Measurements from ENCODE around the gene DSTN. TPM values are rescaled to one million over a fixed set of nuclear protein-coding genes. Genes with fewer than 3 reads are reported as not detected.

DSTN gene
- total and polyA plus RNA-seq, 12 donors = 261 to 802 (median 546) TPM

DNA sequence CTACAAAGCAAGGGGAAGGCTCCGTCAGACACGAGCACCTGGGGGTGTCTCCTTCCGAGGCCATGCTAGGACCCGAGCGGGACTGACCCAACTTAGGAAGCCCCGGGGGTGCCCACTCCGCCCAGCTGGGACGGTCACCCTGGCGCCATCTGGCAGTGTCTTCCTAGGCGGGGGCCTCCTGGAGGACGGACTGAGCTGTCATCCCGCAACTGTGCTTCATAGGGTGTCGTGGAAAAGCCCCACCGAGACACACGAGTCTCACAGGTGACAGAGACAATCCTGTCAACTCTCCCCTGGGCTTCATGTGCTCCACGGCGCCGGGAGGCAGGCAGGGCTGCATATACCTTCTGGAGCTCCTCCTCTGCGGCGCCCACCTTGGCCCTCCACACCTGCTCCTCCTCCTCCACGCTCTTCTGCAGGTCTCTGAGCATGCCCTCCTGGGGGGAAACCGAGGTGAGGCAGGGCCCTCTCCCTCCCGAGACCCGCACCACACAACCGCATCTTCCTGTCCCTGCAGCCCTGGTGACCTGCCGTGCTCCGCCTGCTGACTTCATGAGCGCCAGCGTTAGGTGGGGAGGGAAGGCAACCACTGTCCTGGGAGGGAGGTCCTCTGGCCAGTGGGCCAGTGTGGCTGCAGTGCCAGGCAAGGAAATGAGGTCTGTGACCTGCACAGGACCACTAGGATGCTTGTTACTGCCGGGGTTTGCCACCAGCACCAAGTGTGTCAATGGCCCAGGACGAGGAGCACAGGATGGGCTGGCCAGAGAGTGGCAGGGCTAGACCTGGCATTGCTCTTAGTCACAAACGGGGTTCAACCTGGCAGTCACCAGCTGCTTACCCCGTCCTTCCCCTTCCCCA lies 50.7 kb downstream of the DSTN start:
- no peaks in the 10 kb centered on the region for H3K9me3 ChIP-seq
- no peaks in the 10 kb centered on the region for H3K27me3 ChIP-seq
- no peak for DNase-seq
- intact Hi-C loops (cut with DNase I) = no loop called here
- peaks cover 0 to 100% (median 39%) of the 10 kb centered on the region in 9 donors for H3K36me3 ChIP-seq
- 89 to 92% methylated on average over 33 of the region's 33 CpGs for WGBS, 2 donors
- no peak for ATAC-seq
- H3K4me1 ChIP-seq = peaks cover 1 to 20% (median 8%) of the 10 kb centered on the region in 9 donors
- TF ChIP-seq, protein P1, sequence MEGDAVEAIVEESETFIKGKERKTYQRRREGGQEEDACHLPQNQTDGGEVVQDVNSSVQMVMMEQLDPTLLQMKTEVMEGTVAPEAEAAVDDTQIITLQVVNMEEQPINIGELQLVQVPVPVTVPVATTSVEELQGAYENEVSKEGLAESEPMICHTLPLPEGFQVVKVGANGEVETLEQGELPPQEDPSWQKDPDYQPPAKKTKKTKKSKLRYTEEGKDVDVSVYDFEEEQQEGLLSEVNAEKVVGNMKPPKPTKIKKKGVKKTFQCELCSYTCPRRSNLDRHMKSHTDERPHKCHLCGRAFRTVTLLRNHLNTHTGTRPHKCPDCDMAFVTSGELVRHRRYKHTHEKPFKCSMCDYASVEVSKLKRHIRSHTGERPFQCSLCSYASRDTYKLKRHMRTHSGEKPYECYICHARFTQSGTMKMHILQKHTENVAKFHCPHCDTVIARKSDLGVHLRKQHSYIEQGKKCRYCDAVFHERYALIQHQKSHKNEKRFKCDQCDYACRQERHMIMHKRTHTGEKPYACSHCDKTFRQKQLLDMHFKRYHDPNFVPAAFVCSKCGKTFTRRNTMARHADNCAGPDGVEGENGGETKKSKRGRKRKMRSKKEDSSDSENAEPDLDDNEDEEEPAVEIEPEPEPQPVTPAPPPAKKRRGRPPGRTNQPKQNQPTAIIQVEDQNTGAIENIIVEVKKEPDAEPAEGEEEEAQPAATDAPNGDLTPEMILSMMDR (IDR thresholded peaks at IDR 0.05) = no peak
- no peak overlapping the region for H3K27ac ChIP-seq
- no peak overlapping the region for H3K4me3 ChIP-seq

DNA sequence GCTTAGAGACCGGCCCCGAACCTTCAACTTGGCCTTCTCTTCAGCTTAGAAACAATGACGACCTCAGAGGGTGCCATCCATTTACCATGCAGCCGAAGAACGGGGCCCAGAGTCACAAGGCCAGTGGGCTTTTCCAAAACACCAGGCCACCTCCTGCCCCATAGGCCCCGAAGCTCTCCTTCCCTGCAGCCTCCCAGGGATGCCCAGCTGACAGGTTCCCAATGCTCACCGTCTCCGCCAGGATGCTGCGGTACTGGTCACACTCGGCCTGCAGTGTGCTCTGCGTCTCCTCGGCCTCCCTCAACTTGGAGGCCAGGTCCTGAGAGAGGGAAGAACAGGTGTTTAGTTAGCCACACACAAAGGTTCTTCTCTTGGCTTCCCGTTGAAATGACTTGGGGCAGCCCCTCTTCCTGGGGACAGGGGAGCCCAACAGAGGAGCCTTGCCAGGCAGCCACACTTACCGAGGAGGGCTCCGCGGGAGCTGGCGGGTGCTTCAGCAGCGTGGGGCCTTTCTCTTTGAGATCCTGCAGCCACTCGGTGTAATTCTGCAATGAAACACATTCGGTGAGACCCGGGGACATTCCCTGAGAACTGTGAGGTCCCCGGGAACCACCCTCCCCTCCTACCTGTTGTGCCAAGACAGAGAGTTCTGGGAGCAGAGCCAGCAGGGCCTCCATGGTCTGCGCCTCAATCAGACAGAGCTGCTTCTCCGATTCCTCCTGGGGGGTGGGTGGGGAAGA lies 51.5 kb downstream of the DSTN start:
- Histone ChIP-seq H3K27me3 (no peaks in the 10 kb centered on the region), H3K4me1 (peaks cover 0 to 13% (median 5%) of the 10 kb centered on the region in 9 donors), H3K4me3 (no peak overlapping the region), H3K9me3 (no peaks in the 10 kb centered on the region), H3K36me3 (peaks cover 0 to 100% (median 36%) of the 10 kb centered on the region in 9 donors), H3K27ac (no peak overlapping the region)
- WGBS, 2 donors = 91 to 92% methylated on average over 24 of the region's 24 CpGs
- DNase-seq (no peak), ATAC-seq (no peak)
- TF ChIP-seq, protein P1 (IDR thresholded peaks at IDR 0.05) = no peak
- intact Hi-C loops (cut with DNase I) = no loop called here

DNA sequence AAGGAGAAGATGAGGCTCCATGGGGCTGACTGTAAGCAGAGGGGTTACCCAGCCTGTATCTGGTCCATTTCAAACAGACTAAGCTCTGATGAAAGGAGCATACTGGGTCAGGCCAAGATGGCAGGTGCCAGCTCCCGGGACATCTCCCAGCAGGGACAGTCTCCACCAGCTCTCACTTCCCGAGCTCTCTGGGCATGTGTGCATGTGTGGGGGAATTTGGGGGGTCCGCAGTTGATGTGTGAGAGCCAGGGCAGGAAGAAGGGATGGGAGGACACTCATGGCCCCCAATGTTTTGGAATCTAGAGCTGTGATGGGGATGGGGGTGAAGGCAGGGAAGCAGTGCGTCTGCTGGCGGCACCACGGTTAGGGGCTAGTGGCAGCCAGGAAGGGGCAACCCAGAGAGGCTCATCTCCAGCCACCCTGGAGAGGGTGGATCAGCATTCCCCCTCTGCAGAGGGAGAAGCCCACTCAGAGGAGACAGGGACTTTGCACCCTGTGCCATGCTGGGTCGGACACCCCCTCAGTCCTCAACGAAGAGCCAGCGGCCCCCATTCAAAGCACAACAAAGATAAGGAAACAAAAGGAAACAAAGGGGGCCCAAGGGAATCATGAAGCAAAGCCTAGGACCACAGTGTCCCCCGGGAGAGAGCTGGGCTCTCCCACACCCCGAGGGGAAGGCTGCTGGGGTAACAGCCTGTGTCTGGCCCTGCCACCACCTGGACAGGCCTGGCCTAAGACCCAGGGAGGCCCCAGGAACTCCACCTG lies 52.4 kb downstream of the DSTN start:
- intact Hi-C loops (cut with DNase I) = no loop called here
- ATAC-seq = no peak
- 84 to 91% methylated on average over 11 of the region's 11 CpGs for WGBS, 2 donors
- TF ChIP-seq, protein P1 (IDR thresholded peaks at IDR 0.05) = no peak
- no peak overlapping the region for H3K27ac ChIP-seq
- H3K4me1 ChIP-seq = peaks cover 0 to 10% (median 2%) of the 10 kb centered on the region in 9 donors
- H3K4me3 ChIP-seq = no peak overlapping the region
- no peaks in the 10 kb centered on the region for H3K9me3 ChIP-seq
- no peak for DNase-seq
- H3K36me3 ChIP-seq = peaks cover 0 to 100% (median 44%) of the 10 kb centered on the region in 9 donors
- no peaks in the 10 kb centered on the region for H3K27me3 ChIP-seq
